NOMO-1 treated with DMSO at 0.1 percent for 48 hours (cell line): ENCODE data around the gene LCN2.
"Not testable (repeated sequence)": the region's sequence is repeated elsewhere in the genome, so short reads cannot be mapped to it uniquely, and the experiment has no call there.

Experiments
- DNase-seq: peaks from one replicate; lab custom pipeline; 2025; ENCODE audit not compliant: unreplicated experiment; lab: John Stamatoyannopoulos, UW

The LCN2 gene

GRCh38 chr9:128164307-128164885 lies 15.1 kb downstream of the LCN2 start:
- no peak for DNase-seq

GRCh38 chr9:128166169-128166568 lies 16.9 kb downstream of the LCN2 start:
- DNase-seq: no peak

DNA sequence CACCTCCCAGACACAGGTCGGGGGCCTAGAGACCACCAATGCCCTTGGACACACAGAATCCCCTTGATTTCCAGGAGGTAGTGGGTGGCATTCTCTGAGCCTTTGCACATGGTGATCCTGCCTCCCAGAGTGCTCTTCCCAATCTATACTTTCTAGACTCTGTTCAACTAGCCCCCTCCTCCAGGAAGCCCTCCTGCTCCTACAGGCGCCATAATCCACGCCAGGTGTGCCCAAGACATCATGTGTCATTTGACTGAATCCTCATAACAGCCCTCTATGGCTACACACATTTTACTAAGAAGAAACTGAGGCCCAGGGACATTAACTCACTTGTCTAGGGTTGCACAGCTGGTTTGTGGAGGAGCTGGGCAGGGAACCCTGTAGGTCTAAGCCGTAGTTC lies 18.0 kb downstream of the LCN2 start:
- DNase-seq: no peak

- no peak for DNase-seq
These were observed 19.6 kb downstream of the LCN2 start for GRCh38 chr9:128168731-128169308.

- no peak for DNase-seq
These were observed 20.2 kb downstream of the LCN2 start for GRCh38 chr9:128169492-128169891.

DNA sequence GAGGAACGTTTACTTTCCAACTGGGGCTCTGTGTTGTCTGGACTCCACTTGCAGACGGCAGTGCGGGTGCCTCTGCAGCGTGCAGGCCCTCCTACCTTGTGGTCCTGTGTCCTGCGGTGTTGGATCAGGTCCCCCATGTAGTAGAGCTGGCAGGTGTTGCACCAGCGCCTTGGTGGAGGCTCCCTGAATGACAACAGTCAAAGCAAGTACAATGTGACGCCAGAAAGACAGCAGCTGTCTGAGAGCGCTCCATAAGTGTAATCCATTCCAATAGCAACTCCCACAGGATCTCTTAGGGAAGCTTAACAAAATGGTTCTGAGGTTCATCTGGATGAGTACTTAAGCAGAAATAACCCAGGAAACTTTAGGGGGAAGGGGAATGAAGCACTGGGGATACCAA lies 20.7 kb downstream of the LCN2 start:
- no peak for DNase-seq

- DNase-seq: no peak
These were observed 24.8 kb downstream of the LCN2 start for GRCh38 chr9:128174062-128174461.

DNA sequence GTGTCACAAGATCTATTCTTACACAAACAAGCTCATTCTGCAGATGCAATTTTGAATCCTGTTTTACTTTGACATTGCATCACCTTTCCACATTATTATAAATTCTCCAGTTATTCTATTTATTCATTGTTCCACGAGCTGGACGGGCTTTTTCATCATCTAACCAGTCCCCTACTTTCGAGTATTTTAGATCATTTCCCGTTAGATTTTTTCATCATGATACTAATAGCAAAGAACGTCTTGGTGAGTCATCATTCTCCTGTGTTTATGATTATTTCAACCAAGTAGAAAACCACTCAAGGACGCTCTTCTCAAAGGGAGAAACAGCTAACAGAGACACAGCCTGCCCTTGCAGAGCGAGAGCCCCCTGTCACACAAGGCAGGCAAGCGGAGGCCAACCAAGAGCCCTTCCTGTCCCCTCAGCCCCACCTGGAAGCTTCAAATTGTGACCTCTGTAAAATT lies 25.9 kb downstream of the LCN2 start:
- DNase-seq: no peak

GRCh38 chr9:128175726-128176125 lies 26.5 kb downstream of the LCN2 start:
- DNase-seq: no peak

GRCh38 chr9:128178806-128179431 lies 29.7 kb downstream of the LCN2 start:
- no peak for DNase-seq

DNA sequence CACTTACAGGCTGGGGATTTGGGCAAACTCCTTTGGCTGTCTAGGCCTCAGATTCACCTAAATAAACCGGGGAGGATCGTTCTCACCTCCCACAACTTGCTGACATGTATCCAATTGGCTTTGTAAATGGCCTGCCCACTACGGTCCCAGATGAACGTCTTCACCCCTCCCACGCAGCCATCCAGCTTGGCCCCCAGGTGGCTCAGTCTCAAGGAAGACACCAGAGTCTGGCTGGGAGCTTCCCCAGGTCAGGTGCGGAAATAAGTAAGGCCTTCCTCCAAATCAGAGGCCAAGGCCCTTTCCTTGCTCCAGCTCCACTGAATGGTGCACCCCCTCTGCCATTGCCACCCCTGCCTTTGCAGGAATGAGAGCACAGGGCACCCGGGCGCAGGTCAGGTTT lies 30.7 kb downstream of the LCN2 start:
- DNase-seq: no peak

DNA sequence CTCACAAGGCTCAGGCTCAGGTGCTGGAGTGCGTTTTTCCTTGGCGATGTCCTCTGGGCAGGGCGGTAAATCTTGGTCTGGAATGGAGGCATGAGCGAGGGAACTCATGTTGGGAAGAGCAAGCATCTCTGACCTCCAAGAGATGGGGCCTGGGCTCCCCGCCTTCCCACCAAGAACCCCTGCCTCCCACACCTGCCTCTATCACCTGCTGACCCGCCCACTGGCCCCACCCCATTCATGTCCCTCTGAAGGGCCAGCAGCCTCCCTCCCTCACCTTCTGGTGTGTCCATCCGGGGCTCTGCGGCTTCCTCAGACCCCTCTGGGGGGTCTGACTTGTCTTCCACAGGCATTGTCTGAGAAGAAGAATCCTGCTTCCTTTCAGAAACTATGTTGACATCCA lies 31.2 kb downstream of the LCN2 start:
- no peak for DNase-seq

DNA sequence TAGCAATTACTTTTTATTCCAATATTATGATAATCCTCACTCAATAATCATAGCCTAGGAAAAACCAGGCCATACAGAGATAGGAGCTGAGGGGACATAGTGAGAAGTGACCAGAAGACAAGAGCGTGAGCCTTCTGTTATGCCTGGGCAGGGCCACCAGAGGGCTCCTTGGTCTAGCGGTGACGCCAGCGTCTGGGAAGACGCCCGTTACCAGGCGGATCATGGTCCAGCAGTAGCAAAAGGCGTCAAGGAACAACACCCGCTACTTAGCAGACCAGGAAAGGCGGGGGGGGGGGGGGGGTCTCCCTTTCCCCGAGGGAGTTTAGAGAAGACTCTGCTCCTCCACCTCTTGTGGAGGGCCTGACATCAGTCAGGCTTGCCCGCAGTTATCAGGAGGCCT lies 32.2 kb downstream of the LCN2 start:
- not testable (repeated sequence) for DNase-seq

DNA sequence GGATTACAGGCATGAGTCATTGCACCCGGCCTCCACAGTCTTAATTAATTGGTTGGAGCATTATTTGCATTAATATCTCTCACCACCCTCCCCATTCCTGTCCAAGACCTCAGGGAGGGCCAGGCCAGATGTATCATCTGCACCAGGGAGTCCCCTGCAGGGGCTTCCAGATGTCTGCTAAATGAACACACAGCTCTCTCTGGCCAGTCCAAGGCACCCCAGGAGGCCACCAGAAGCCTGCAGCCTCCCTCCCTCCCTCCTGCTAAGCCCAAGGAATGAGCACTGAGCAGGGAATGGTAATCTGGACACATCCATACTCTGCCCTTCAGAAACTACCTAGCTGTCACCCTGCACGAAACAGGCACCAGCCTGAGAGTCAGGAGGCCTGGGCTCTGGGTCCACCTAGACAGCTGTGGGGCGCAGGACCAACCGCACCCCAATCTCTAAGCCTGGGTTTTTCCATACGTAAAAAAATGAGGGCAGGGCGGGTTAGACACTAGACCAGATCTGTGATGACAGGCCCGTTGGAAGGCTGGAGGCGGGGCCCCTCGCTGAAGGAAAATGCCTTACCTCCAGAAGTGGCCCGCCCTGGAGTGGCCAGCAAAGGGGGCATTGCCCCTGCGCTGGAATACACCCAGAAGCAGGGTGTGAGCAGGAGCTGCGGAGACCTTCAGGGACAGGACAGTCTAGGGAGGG lies 33.8 kb downstream of the LCN2 start:
- no peak for DNase-seq

- no peak for DNase-seq
These were observed 37.0 kb downstream of the LCN2 start for GRCh38 chr9:128185979-128186965.

GRCh38 chr9:128187361-128187760 lies 38.1 kb downstream of the LCN2 start:
- no peak for DNase-seq

- no peak for DNase-seq
These were observed 39.0 kb downstream of the LCN2 start for GRCh38 chr9:128188209-128188608.

GRCh38 chr9:128190013-128190412 lies 40.8 kb downstream of the LCN2 start:
- no peak for DNase-seq

DNA sequence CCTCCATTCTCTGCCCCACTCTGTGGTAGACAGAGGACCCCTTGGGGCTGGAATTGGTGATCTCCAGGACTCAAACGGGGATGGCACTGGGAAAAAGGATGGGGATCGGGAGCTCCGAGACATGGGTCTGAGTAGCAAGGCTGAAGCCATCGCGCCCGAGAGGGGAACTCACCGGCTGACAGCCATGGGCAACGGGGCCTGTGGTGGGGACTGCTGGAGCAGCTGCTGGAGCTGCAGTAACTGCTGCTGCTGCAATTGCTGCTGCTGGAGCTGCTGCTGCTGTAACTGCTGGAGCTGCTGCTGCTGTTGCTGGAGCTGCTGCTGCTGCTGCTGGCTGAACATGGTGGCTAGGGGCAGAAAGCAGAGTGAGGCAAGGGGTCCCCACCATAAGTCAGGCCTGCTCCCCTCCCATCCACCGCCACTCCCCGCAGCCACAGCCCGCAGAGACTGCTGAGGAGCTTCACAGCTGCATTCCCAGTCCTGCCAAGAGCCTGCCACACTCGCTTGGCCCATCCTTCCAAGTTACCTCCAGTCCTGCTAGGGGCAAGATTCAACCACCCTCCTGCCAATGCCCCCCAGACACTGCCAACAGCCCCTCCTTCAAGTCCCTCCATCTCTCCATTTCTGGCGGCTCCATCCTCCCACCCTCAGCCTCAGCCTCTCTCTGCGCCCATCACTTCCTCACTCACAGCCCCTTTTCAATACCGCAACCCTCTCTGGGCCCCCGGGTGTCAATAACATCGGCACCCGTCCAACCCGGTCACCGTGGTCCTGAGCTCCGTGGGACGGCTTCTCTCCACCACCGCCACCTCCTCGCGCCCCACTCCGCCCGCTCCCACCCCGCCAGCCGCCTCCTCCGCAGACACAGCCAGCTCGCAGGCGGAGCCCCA lies 41.5 kb downstream of the LCN2 start:
- peak; percentile 13 for DNase-seq
